ENCODE data around the gene LOXL4.

- TF ChIP-seq YY1 (IDR thresholded peaks at IDR 0.05; ENCODE audit: insufficient read depth, insufficient read length) (no peak), ZNF274 (IDR thresholded peaks at IDR 0.05; ENCODE audit: low read depth, low read length) (no peak)
These were observed 31.3 kb upstream of the LOXL4 start for GRCh38 chr10:98299341-98299740.
